Islet of Langerhans (tissue), 1 donor: Measurements from ENCODE around the gene PARVB.

ENCODE experiments used
- FAIRE-seq: peaks from one replicate; lab custom pipeline; 2011; peaks lifted over from hg19 to GRCh38; lab: Jason Lieb, UNC

Gene PARVB

DNA sequence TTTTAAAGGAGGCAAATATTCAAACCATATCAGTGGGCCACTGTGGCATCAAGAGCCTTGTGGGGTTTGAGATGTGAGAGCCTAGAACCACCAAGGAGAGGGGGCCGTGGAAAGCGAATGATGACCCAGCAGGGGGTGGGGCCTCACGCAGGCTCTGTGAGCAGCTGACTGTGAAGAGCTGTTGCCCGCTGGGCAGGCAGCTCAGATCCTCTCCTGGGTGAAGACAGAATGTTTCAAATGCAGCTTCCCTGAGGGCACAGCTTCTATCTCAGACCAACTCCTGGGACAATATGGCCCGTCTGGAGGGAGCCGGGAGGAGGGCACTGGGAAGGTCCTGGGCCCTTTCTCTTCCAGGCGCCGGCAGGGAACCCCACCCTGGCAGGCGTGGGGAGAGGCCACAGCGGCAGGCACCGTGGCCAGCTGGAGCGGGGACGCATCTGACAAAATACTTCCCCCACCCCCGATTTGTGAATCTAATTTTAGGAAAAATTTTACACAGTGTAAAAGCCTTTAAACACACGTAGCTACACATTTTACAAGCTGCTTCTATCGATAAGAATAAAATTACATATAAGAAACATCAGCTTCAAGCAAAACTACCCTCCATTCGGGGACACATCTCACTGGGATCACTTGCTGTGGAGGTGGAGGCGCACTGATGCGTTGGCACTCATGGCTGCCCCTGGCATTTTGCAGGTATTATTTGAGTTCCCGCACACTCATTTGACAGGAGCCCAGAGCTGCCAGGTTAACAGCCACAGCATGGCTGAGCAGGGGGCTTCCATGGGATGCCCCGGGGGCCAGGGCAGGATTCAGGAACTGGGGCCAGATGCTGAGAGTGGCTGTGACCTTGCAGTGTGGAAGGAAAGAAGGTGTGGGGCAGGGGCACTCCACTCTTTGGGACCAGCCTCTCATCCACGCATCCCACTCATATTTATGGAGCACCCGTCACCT lies 196.9 kb downstream of the PARVB start:
- FAIRE-seq = no peak

DNA sequence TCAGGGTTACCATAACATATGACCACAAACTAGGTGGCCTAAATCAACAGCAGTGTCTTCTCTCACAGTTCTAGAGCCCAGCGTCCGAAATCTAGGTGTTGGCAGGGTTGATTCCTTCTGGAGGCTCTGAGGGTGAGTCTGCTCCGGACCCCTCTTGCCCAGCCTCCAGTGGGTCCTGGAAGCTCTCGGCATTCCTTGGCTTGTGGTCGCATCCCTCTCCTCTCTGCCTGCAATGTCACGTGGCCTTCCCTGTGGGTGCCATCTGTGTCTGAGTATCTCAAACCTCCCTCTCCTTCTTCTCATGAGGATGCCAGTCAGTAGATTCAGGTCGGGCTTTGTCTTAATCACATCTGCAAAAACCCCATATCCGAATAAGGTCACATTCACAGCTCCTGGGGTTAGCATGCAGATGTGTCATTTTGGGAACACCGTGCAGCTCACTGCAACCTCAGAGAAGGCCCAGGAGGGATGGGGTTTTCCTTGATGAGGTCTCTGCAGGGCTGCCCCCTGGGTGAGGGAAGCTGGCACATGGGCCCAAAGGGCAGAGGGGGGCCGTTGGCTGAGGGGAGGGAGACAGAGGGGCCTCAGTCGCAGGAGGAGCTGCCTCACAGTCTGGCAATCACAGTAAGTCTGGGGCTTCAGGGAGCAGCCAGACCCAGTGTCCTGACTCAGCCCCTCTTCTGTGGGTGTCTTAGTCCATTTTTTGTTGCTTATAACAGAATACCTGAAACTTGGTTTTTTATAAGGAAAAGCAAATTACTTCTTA lies 197.8 kb downstream of the PARVB start:
- no peak for FAIRE-seq
